Mucosa of stomach (tissue), 1 donor: ENCODE results near the gene TTLL11.

Experiments
- H3K27me3 ChIP-seq: one replicate; pipeline ENCODE4 v1.7.0; 2013; ENCODE audit warnings: mild to moderate bottlenecking, low read length; ENCODE audit not compliant: control insufficient read depth, insufficient read depth
- H3K36me3 ChIP-seq: one replicate; pipeline ENCODE4 v1.7.0; 2013; ENCODE audit warnings: low read length; ENCODE audit not compliant: control insufficient read depth, insufficient read depth
- H3K4me1 ChIP-seq: one replicate; pipeline ENCODE4 v1.7.0; 2013; ENCODE audit warnings: mild to moderate bottlenecking, low read length; ENCODE audit not compliant: control insufficient read depth, insufficient read depth
- H3K4me3 ChIP-seq: one replicate; pipeline ENCODE4 v1.7.0; 2013; ENCODE audit warnings: low read length
- H3K9ac ChIP-seq: one replicate; pipeline ENCODE4 v1.7.0; 2013; ENCODE audit warnings: mild to moderate bottlenecking, low read length, moderate library complexity
- H3K9me3 ChIP-seq: one replicate; pipeline ENCODE4 v1.7.0; 2013; ENCODE audit warnings: mild to moderate bottlenecking, low read length, moderate library complexity; ENCODE audit not compliant: control insufficient read depth
- donor health status: Pancreatic carcinoma.

TTLL11 gene

DNA sequence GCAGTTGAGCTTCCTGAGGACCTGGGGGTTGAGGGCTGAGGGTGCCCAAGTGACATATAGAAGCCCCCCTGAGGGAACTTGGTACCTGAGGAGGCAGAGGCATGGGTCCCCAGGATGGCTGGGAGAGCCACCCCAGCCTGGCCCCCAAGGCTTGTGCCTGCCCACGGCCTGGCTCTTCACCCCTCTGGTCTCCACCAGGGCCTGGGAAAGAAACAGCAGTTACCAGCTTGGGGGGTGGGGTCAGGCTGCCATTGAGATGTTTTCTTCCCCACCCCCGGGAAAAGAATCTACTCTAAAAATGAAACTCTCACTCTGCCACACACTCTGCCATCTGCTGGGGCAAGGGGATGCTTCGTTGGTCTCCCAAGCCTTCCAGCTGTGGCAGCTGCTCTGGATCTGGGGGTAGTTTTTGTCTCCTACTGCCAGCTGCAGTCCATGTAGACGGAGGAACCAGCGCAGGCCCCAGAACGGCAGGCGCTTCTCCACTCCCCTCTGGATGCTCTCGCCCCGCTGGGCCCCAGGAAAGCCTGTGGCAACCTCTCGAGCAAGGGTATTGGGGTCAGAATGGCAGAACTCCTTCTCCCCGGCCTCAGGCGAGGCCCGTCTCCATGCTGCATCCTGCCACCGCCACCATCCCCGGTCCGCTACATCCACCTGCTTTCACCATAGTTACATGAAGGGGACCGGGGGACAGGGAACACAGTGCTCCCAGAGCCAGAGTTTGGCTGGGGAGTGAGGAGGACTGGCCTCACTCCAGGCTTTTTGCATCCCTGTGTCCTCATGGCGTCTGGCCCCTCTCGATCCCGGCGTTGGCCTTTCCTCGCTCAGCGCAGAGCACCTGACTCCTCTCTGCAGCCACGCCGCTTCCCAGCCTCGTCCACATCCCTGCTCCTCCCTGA is 318.1 kb downstream of the TTLL11 start:
- H3K36me3 ChIP-seq = peaks cover 28% of the 10 kb centered on the region
- H3K9me3 ChIP-seq = no peaks in the 10 kb centered on the region
- peaks cover 7% of the 10 kb centered on the region for H3K4me1 ChIP-seq
- no peak overlapping the region for H3K4me3 ChIP-seq
- no peak overlapping the region for H3K9ac ChIP-seq
- no peaks in the 10 kb centered on the region for H3K27me3 ChIP-seq

- no peaks in the 10 kb centered on the region for H3K4me1 ChIP-seq
- no peaks in the 10 kb centered on the region for H3K27me3 ChIP-seq
- H3K4me3 ChIP-seq = no peak overlapping the region
- no peaks in the 10 kb centered on the region for H3K9me3 ChIP-seq
- peaks cover 36% of the 10 kb centered on the region for H3K36me3 ChIP-seq
- H3K9ac ChIP-seq = no peak overlapping the region
Measured at GRCh38 chr9:121773954-121774714, 319.0 kb downstream of the TTLL11 start.

DNA sequence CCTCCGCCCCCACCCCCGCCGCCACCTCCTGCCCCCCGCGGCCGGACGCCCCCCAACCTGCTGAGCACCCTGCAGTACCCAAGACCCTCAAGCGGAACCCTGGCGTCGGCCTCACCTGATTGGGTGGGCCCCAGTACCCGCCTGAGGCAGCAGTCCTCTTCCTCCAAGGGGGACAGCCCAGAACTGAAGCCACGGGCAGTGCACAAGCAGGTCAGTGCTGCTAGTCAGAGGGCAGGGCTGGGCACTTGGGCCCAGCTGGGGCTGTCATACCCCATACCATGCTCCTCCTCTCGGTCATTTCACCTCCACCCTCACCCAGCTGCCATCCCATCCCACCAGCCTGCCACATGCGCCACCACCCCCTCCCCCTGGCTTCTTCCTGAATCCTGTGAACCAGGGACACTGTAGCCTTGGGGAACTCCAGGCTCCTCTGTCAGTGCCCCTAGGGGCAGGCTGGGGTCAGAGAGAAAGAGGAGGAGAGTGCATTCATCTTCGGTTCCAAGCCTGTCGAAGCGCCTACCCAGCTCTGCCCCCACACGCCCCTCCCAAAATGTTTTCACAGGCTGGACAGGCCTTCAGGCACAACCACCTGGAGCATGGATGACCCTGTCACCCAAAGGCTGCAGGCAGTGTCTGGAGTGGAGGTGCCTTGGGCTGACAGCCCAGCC is 319.7 kb downstream of the TTLL11 start:
- Histone ChIP-seq H3K9me3 (no peaks in the 10 kb centered on the region), H3K27me3 (no peaks in the 10 kb centered on the region), H3K4me3 (no peak overlapping the region), H3K9ac (no peak overlapping the region), H3K36me3 (peaks cover 43% of the 10 kb centered on the region), H3K4me1 (no peaks in the 10 kb centered on the region)

- no peaks in the 10 kb centered on the region for H3K4me1 ChIP-seq
Measured at GRCh38 chr9:121772600-121773285, 320.4 kb downstream of the TTLL11 start.

More at GRCh38 chr9:121772600-121773285, 320.4 kb downstream of the TTLL11 start:
- Histone ChIP-seq H3K4me3 (no peak overlapping the region), H3K9ac (no peak overlapping the region), H3K27me3 (no peaks in the 10 kb centered on the region), H3K9me3 (no peaks in the 10 kb centered on the region), H3K36me3 (peaks cover 38% of the 10 kb centered on the region)
